GM23338 (cell line): ENCODE results near the gene PTH2. TPM values are rescaled to one million over a fixed set of nuclear protein-coding genes. Genes with fewer than 3 reads are reported as not detected.
A peak's percentile ranks its signal among the peaks of the same experiment; 100 is the strongest.
"Not testable (repeated sequence)": the region's sequence is repeated elsewhere in the genome, so short reads cannot be mapped to it uniquely, and the experiment has no call there.

ENCODE experiments used
- ATAC-seq: fragments of 200-7000 bp; cut with Tn5 transposase; 3 replicates; pipeline ENCODE4 v1.9.1; 2020
- DNase-seq: peaks from one replicate; pipeline ENCODE4 v3.0.0-alpha.2; 2015; ENCODE audit warnings: low spot score
- H2AFZ ChIP-seq: fragments of 200-600 bp; sonication (generic); 2 replicates; pipeline ENCODE4 v1.8.0; 2016; ENCODE audit warnings: antibody characterized with exemption, mild to moderate bottlenecking, moderate library complexity
- H3F3A ChIP-seq: fragments of 200-600 bp; sonication (generic); replicated peaks from 2 replicates; pipeline ENCODE4 v1.8.0; 2017; ENCODE audit warnings: antibody characterized with exemption, mixed run types, low read depth
- H3K27ac ChIP-seq: fragments of 200-600 bp; sonication (generic); 2 replicates; pipeline ENCODE4 v1.6.1; 2016; ENCODE audit warnings: low read depth
- H3K27me3 ChIP-seq: fragments of 200-600 bp; sonication (generic); 2 replicates; pipeline ENCODE4 v1.8.0; 2016; ENCODE audit warnings: mild to moderate bottlenecking, mixed run types, moderate library complexity; ENCODE audit not compliant: insufficient read depth
- H3K36me3 ChIP-seq: fragments of 200-600 bp; sonication (generic); 2 replicates; pipeline ENCODE4 v1.8.0; 2016; ENCODE audit warnings: mild to moderate bottlenecking; ENCODE audit not compliant: insufficient read depth
- H3K4me1 ChIP-seq: fragments of 200-600 bp; sonication (generic); 2 replicates; pipeline ENCODE4 v1.8.0; 2016; ENCODE audit warnings: mild to moderate bottlenecking, moderate library complexity; ENCODE audit not compliant: insufficient read depth
- H3K4me2 ChIP-seq: fragments of 200-600 bp; sonication (generic); 2 replicates; pipeline ENCODE4 v1.7.1; 2017; ENCODE audit warnings: mixed run types
- H3K4me3 ChIP-seq: fragments of 200-600 bp; sonication (generic); 2 replicates; pipeline ENCODE4 v1.6.1; 2016; ENCODE audit warnings: mixed run types
- H3K79me2 ChIP-seq: fragments of 200-600 bp; sonication (generic); replicated peaks from 2 replicates; pipeline ENCODE4 v1.8.0; 2017; ENCODE audit warnings: mild to moderate bottlenecking; ENCODE audit not compliant: insufficient read depth
- H3K9me2 ChIP-seq: fragments of 200-600 bp; sonication (generic); 2 replicates; pipeline ENCODE4 v1.8.0; 2017; ENCODE audit not compliant: insufficient read depth
- H4K20me1 ChIP-seq: fragments of 200-600 bp; sonication (generic); replicated peaks from 2 replicates; pipeline ENCODE4 v1.8.0; 2017; ENCODE audit warnings: mild to moderate bottlenecking; ENCODE audit not compliant: insufficient read depth
- H3K27ac Mint-ChIP-seq: 2 replicates; pipeline ENCODE4 v1.8.0; 2020; ENCODE audit warnings: inconsistent platforms, mild to moderate bottlenecking, moderate library complexity, mixed read lengths
- H3K27me3 Mint-ChIP-seq: 3 replicates; pipeline ENCODE4 v1.8.0; 2022; ENCODE audit warnings: low read depth, mild to moderate bottlenecking, moderate library complexity, mixed read lengths, inconsistent platforms; ENCODE audit not compliant: insufficient read depth, poor library complexity
- H3K36me3 Mint-ChIP-seq: 3 replicates; pipeline ENCODE4 v1.8.0; 2021; ENCODE audit warnings: low read depth, mild to moderate bottlenecking, inconsistent platforms, moderate library complexity, mixed read lengths
- H3K4me1 Mint-ChIP-seq: 3 replicates; pipeline ENCODE4 v1.8.0; 2020; ENCODE audit warnings: mild to moderate bottlenecking, inconsistent platforms, mixed read lengths
- H3K4me3 Mint-ChIP-seq: 3 replicates; pipeline ENCODE4 v1.8.0; 2021; ENCODE audit warnings: moderate library complexity, mild to moderate bottlenecking, inconsistent platforms, mixed read lengths
- H3K9me3 Mint-ChIP-seq: 3 replicates; pipeline ENCODE4 v1.8.0; 2020; ENCODE audit warnings: moderate library complexity, mild to moderate bottlenecking, inconsistent platforms, mixed read lengths
- CREB1 ChIP-seq: fragments of 250-450 bp; sonication (Bioruptor Pico); IDR thresholded peaks from 2 replicates; pipeline ENCODE4 v1.5.0; 2020; ENCODE audit warnings: low read depth, mild to moderate bottlenecking, moderate library complexity
- ZNF114 ChIP-seq: fragments of 250-450 bp; sonication (Bioruptor Pico); IDR thresholded peaks from 2 replicates; pipeline ENCODE4 v1.5.0; 2020; ENCODE audit warnings: mild to moderate bottlenecking, moderate library complexity
- polyA plus RNA-seq: library from polyadenylated mRNA; unstranded; fragments of >200 nt; fragmentation: Nextera tagmentation; extraction: Ambion mirVana; gene quantifications from 2 replicates; pipeline ENCODE4 v1.2.1, GENCODE V29; 2016
- total RNA-seq: library from RNA; depleted of rRNA; stranded (reverse); fragments of >200 nt; shearing (Covaris generic); gene quantifications from 2 replicates; pipeline ENCODE4 v1.2.3, GENCODE V29; 2014; rRNA removed
- TF ChIP-seq, protein P1 (sequence below): fragments of 250-450 bp; sonication (Bioruptor Pico); IDR thresholded peaks from 2 replicates; pipeline ENCODE4 v1.5.0; 2020; ENCODE audit warnings: mild to moderate bottlenecking, moderate library complexity

The PTH2 gene
- total and polyA plus RNA-seq, 2 experiments from 2014 or later = 1.6 TPM; not detected in 1

DNA sequence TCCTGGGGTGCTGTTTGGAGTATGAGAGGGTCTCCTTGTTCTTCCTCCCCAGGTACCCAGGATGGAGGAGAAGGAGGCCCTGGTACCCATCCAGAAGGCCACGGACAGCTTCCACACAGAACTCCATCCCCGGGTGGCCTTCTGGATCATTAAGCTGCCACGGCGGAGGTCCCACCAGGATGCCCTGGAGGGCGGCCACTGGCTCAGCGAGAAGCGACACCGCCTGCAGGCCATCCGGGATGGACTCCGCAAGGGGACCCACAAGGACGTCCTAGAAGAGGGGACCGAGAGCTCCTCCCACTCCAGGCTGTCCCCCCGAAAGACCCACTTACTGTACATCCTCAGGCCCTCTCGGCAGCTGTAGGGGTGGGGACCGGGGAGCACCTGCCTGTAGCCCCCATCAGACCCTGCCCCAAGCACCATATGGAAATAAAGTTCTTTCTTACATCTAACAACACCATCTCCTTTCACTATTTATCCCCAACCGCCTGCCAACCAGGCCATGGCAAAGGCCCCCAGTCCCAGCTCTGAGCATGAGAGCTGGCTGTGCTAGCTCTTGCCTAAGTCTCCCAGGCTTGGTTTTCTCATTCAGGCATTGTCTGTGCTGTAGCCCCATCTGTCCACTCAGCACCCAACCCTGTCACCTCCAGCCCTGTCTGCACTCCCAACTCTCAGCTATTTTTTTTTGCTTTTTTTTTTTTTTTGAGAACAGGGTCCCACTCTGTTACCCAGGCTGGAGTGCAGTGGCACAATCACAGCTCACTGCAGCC is 48.4 kb downstream of the PTH2 start (continued):
- TF ChIP-seq, protein P1, sequence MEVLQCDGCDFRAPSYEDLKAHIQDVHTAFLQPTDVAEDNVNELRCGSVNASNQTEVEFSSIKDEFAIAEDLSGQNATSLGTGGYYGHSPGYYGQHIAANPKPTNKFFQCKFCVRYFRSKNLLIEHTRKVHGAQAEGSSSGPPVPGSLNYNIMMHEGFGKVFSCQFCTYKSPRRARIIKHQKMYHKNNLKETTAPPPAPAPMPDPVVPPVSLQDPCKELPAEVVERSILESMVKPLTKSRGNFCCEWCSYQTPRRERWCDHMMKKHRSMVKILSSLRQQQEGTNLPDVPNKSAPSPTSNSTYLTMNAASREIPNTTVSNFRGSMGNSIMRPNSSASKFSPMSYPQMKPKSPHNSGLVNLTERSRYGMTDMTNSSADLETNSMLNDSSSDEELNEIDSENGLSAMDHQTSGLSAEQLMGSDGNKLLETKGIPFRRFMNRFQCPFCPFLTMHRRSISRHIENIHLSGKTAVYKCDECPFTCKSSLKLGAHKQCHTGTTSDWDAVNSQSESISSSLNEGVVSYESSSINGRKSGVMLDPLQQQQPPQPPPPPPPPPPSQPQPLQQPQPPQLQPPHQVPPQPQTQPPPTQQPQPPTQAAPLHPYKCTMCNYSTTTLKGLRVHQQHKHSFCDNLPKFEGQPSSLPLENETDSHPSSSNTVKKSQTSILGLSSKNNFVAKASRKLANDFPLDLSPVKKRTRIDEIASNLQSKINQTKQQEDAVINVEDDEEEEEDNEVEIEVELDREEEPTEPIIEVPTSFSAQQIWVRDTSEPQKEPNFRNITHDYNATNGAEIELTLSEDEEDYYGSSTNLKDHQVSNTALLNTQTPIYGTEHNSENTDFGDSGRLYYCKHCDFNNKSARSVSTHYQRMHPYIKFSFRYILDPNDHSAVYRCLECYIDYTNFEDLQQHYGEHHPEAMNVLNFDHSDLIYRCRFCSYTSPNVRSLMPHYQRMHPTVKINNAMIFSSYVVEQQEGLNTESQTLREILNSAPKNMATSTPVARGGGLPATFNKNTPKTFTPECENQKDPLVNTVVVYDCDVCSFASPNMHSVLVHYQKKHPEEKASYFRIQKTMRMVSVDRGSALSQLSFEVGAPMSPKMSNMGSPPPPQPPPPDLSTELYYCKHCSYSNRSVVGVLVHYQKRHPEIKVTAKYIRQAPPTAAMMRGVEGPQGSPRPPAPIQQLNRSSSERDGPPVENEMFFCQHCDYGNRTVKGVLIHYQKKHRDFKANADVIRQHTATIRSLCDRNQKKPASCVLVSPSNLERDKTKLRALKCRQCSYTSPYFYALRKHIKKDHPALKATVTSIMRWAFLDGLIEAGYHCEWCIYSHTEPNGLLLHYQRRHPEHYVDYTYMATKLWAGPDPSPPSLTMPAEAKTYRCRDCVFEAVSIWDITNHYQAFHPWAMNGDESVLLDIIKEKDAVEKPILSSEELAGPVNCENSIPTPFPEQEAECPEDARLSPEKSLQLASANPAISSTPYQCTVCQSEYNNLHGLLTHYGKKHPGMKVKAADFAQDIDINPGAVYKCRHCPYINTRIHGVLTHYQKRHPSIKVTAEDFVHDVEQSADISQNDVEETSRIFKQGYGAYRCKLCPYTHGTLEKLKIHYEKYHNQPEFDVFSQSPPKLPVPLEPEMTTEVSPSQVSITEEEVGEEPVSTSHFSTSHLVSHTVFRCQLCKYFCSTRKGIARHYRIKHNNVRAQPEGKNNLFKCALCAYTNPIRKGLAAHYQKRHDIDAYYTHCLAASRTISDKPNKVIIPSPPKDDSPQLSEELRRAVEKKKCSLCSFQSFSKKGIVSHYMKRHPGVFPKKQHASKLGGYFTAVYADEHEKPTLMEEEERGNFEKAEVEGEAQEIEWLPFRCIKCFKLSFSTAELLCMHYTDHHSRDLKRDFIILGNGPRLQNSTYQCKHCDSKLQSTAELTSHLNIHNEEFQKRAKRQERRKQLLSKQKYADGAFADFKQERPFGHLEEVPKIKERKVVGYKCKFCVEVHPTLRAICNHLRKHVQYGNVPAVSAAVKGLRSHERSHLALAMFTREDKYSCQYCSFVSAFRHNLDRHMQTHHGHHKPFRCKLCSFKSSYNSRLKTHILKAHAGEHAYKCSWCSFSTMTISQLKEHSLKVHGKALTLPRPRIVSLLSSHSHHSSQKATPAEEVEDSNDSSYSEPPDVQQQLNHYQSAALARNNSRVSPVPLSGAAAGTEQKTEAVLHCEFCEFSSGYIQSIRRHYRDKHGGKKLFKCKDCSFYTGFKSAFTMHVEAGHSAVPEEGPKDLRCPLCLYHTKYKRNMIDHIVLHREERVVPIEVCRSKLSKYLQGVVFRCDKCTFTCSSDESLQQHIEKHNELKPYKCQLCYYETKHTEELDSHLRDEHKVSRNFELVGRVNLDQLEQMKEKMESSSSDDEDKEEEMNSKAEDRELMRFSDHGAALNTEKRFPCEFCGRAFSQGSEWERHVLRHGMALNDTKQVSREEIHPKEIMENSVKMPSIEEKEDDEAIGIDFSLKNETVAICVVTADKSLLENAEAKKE (CRISPR knock-in tag) = no peak
- TF ChIP-seq ZNF114 = no peak
- TF ChIP-seq CREB1 (CRISPR knock-in tag) = no peak

DNA sequence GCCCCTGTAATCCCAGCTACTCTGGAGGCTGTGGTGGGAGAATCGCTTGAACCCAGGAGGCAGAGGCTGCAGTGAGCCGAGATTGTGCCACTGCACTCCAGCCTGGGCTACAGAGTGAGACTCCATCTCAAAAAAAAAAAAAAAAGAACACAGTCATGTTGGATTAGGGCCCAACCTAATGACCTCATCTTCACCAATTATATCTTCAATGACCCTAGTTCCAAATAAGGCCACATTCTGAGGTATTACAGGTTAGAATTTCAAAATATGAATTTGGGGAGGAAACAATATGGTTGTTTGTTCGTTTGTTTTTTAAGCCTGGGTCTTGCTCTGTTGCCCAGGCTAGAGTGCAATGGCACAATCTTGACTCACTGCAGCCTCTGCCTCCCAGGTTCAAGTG is 50.1 kb downstream of the PTH2 start:
- not testable (repeated sequence) for H3K36me3 ChIP-seq, H3K9me2 ChIP-seq, H3K27me3 ChIP-seq, DNase-seq, H4K20me1 ChIP-seq, H3K4me1 Mint-ChIP-seq, H3F3A ChIP-seq, H3K4me1 ChIP-seq, H3K4me3 Mint-ChIP-seq, ATAC-seq, H3K4me2 ChIP-seq, H3K27ac ChIP-seq, H3K4me3 ChIP-seq, H3K27ac Mint-ChIP-seq, H3K27me3 Mint-ChIP-seq, H3K79me2 ChIP-seq
- Mint-ChIP-seq H3K36me3 (peaks cover 21% of the 10 kb centered on the region; the same call in 2 of the 3 replicates), H3K9me3 (peaks cover 26% of the 10 kb centered on the region)
- peak overlapping the region; percentile 90; the same call in 1 of the 2 replicates for H2AFZ ChIP-seq

Other genes with a start within 250 kb of the PTH2 start
- gene SLC6A16, start 98.2 kb downstream of the PTH2 start, total RNA-seq = 0.31 and 1.6 TPM in 2 replicates
- gene SLC6A16, start 98.2 kb downstream of the PTH2 start, polyA plus RNA-seq = 1.4 and 1.8 TPM in 2 replicates
- not detected in 2 replicates for gene CD37, start 88.0 kb downstream of the PTH2 start, total RNA-seq
- 106 and 114 TPM in 2 replicates for gene CD37, start 88.0 kb downstream of the PTH2 start, polyA plus RNA-seq
- gene TEAD2, start 61.0 kb downstream of the PTH2 start, total RNA-seq = 74.4 and 82.5 TPM in 2 replicates
- gene TEAD2, start 61.0 kb downstream of the PTH2 start, polyA plus RNA-seq = 30.3 and 34.3 TPM in 2 replicates
- gene DKKL1, start 59.6 kb downstream of the PTH2 start, total RNA-seq = 0.76 TPM in 1 of 2 replicates, not detected in the other
- 2.9 and 3.6 TPM in 2 replicates for gene DKKL1, start 59.6 kb downstream of the PTH2 start, polyA plus RNA-seq
- not detected in 2 replicates for gene KASH5, start 35.2 kb downstream of the PTH2 start, total RNA-seq
- gene KASH5, start 35.2 kb downstream of the PTH2 start, polyA plus RNA-seq = 0.44 TPM in 1 of 2 replicates, not detected in the other
- not detected in 2 replicates for gene GFY, start 1.9 kb upstream of the PTH2 start, total RNA-seq
- 1.2 and 1.7 TPM in 2 replicates for gene GFY, start 1.9 kb upstream of the PTH2 start, polyA plus RNA-seq
- gene SLC17A7, start 18.1 kb upstream of the PTH2 start, total RNA-seq = 0.90 and 1.6 TPM in 2 replicates
- 1.5 TPM in 2 replicates for gene SLC17A7, start 18.1 kb upstream of the PTH2 start, polyA plus RNA-seq
- 147 and 164 TPM in 2 replicates for gene PIH1D1, start 28.4 kb upstream of the PTH2 start, total RNA-seq
- 93.6 and 103 TPM in 2 replicates for gene PIH1D1, start 28.4 kb upstream of the PTH2 start, polyA plus RNA-seq
- 57.3 and 62.3 TPM in 2 replicates for gene ALDH16A1, start 29.8 kb upstream of the PTH2 start, total RNA-seq
- 16.8 and 20.0 TPM in 2 replicates for gene ALDH16A1, start 29.8 kb upstream of the PTH2 start, polyA plus RNA-seq
- gene FLT3LG, start 50.8 kb upstream of the PTH2 start, total RNA-seq = 0.49 TPM in 1 of 2 replicates, not detected in the other
- gene FLT3LG, start 50.8 kb upstream of the PTH2 start, polyA plus RNA-seq = 1.8 and 3.3 TPM in 2 replicates
- 2,007 and 2,412 TPM in 2 replicates for gene RPL13A, start 64.2 kb upstream of the PTH2 start, total RNA-seq
- 2,105 and 2,261 TPM in 2 replicates for gene RPL13A, start 64.2 kb upstream of the PTH2 start, polyA plus RNA-seq
- 4,006 and 4,643 TPM in 2 replicates for gene RPS11, start 73.0 kb upstream of the PTH2 start, total RNA-seq
- 2,646 and 2,793 TPM in 2 replicates for gene RPS11, start 73.0 kb upstream of the PTH2 start, polyA plus RNA-seq
- 23.5 and 41.7 TPM in 2 replicates for gene FCGRT, start 89.2 kb upstream of the PTH2 start, total RNA-seq
- 62.3 and 66.8 TPM in 2 replicates for gene FCGRT, start 89.2 kb upstream of the PTH2 start, polyA plus RNA-seq
- 44.0 and 54.8 TPM in 2 replicates for gene RCN3, start 104.6 kb upstream of the PTH2 start, total RNA-seq
- 40.2 and 45.8 TPM in 2 replicates for gene RCN3, start 104.6 kb upstream of the PTH2 start, polyA plus RNA-seq
- 88.5 and 89.8 TPM in 2 replicates for gene NOSIP, start 157.1 kb upstream of the PTH2 start, total RNA-seq
- gene NOSIP, start 157.1 kb upstream of the PTH2 start, polyA plus RNA-seq = 141 and 143 TPM in 2 replicates
- 3.8 and 10.5 TPM in 2 replicates for gene PRRG2, start 157.9 kb upstream of the PTH2 start, total RNA-seq
- 2.0 and 2.3 TPM in 2 replicates for gene PRRG2, start 157.9 kb upstream of the PTH2 start, polyA plus RNA-seq
- gene PRR12, start 167.7 kb upstream of the PTH2 start, total RNA-seq = 32.1 and 41.6 TPM in 2 replicates
- 8.6 and 10.3 TPM in 2 replicates for gene PRR12, start 167.7 kb upstream of the PTH2 start, polyA plus RNA-seq
- 6.1 and 9.3 TPM in 2 replicates for gene RRAS, start 216.7 kb upstream of the PTH2 start, total RNA-seq
- gene RRAS, start 216.7 kb upstream of the PTH2 start, polyA plus RNA-seq = 30.0 and 31.0 TPM in 2 replicates
- 47.0 and 53.7 TPM in 2 replicates for gene SCAF1, start 218.8 kb upstream of the PTH2 start, total RNA-seq
- 19.7 and 20.2 TPM in 2 replicates for gene SCAF1, start 218.8 kb upstream of the PTH2 start, polyA plus RNA-seq
- gene IRF3, start 242.4 kb upstream of the PTH2 start, total RNA-seq = 89.3 and 164 TPM in 2 replicates
- 57.4 and 72.4 TPM in 2 replicates for gene IRF3, start 242.4 kb upstream of the PTH2 start, polyA plus RNA-seq
- gene BCL2L12, start 242.5 kb upstream of the PTH2 start, total RNA-seq = 30.6 and 61.3 TPM in 2 replicates
- 102 and 114 TPM in 2 replicates for gene BCL2L12, start 242.5 kb upstream of the PTH2 start, polyA plus RNA-seq